Lung (tissue), 12 donors: ENCODE measurements around the gene DOCK10. TPM values are rescaled to one million over a fixed set of nuclear protein-coding genes. Genes with fewer than 3 reads are reported as not detected.

Experiments used
- ATAC-seq: fragments of 200-7000 bp; cut with Tn5 transposase; one replicate; pipeline ENCODE4 v1.9.1; 2020; ENCODE audit warnings: moderate number of reproducible peaks; ENCODE audit not compliant: insufficient read depth, low FRiP score
- DNase-seq, 3 donors: peaks; one replicate each; pipeline ENCODE4 v3.0.0-alpha.2; 2013 to 2017
- H3K27ac ChIP-seq, 2 donors: one replicate each; pipeline ENCODE4 v1.5.1; 2013; ENCODE audit warnings: mild to moderate bottlenecking in 2 of 2, moderate library complexity in 2 of 2, control low read depth in 1 of 2, inconsistent platforms in 1 of 2, low read depth in 1 of 2, low read length in 1 of 2
- H3K27me3 ChIP-seq, 3 donors: one replicate each; pipeline ENCODE4 v1.5.1; 2013; ENCODE audit warnings: low read length in 2 of 3; ENCODE audit not compliant: control insufficient read depth in 3 of 3, insufficient read depth in 3 of 3
- H3K36me3 ChIP-seq, 4 donors: one replicate each; pipeline ENCODE4 v1.5.1; 2013; ENCODE audit warnings: low read length in 4 of 4, mild to moderate bottlenecking in 1 of 4, moderate library complexity in 1 of 4; ENCODE audit not compliant: control insufficient read depth in 4 of 4, insufficient read depth in 4 of 4
- H3K4me1 ChIP-seq, 5 donors: one replicate each; pipeline ENCODE4 v1.5.1; 2013; ENCODE audit warnings: low read length in 5 of 5, mild to moderate bottlenecking in 2 of 5, moderate library complexity in 1 of 5; ENCODE audit not compliant: control insufficient read depth in 5 of 5, insufficient read depth in 5 of 5
- H3K4me3 ChIP-seq: one replicate; pipeline ENCODE4 v1.5.1; 2013; ENCODE audit warnings: mild to moderate bottlenecking, control low read depth, moderate library complexity
- H3K9ac ChIP-seq, 2 donors: one replicate each; pipeline ENCODE4 v1.5.1; 2013; ENCODE audit warnings: low read length in 2 of 2, control low read depth in 1 of 2; ENCODE audit not compliant: insufficient read depth in 1 of 2
- H3K9me3 ChIP-seq, 4 donors: one replicate each; pipeline ENCODE4 v1.5.1; 2013; ENCODE audit warnings: low read length in 3 of 4, mild to moderate bottlenecking in 1 of 4, moderate library complexity in 1 of 4; ENCODE audit not compliant: control insufficient read depth in 4 of 4, insufficient read depth in 3 of 4
- CTCF ChIP-seq: IDR thresholded peaks from 2 replicates; pipeline ENCODE4 v1.5.1; 2012; ENCODE audit warnings: mild to moderate bottlenecking; ENCODE audit errors: control extremely low read depth, extremely low read depth
- WGBS, 2 donors: extraction: QIAGEN DNeasy Blood & Tissue Kit; methylation state at CpG; one replicate each; pipeline ENCODE4 v1.1.7; 2013; 5-methylcytosine and 5-hydroxymethylcytosine counted together
- polyA plus RNA-seq, 2 donors: library from polyadenylated mRNA; stranded (reverse); fragments of 200-250 nt; gene quantifications; one replicate each; pipeline ENCODE4 v1.2.1, GENCODE V29; 2013
- total RNA-seq, 2 donors: library from RNA; depleted of rRNA in 1 of 2; stranded (reverse); fragments of >200 nt in 1 of 2; gene quantifications; one replicate each; pipeline ENCODE4 v1.2.1, GENCODE V29; 2014 to 2021
- donor health status: control.
- donor health status: control.
- donor health status: Bipolar disorder and iron deficiency.
- donor health status: healthy.
- donor health status: DM: yes; HTN: yes; CAD: no.

Gene DOCK10
- total and polyA plus RNA-seq, 4 donors, result 3.1 to 39.8 (median 18.0) TPM

- H3K27me3 ChIP-seq, result no peaks in the 10 kb centered on the region
- H3K27ac ChIP-seq, result no peak overlapping the region
- 35 to 73% methylated on average over 1 of the region's 1 CpG for WGBS, 2 donors
- H3K4me1 ChIP-seq, result peaks cover 0 to 1% (median 0%) of the 10 kb centered on the region in 5 donors
- peaks cover 0 to 48% (median 21%) of the 10 kb centered on the region in 4 donors for H3K36me3 ChIP-seq
- DNase-seq (no peak), ATAC-seq (no peak)
- H3K9ac ChIP-seq, result no peak overlapping the region
- peaks cover 0 to 3% (median 0%) of the 10 kb centered on the region in 4 donors for H3K9me3 ChIP-seq
- no peak for TF ChIP-seq CTCF
- H3K4me3 ChIP-seq, result no peak overlapping the region
Observed at GRCh38 chr2:224871813-224872212, 170.5 kb downstream of the DOCK10 start.

DNA sequence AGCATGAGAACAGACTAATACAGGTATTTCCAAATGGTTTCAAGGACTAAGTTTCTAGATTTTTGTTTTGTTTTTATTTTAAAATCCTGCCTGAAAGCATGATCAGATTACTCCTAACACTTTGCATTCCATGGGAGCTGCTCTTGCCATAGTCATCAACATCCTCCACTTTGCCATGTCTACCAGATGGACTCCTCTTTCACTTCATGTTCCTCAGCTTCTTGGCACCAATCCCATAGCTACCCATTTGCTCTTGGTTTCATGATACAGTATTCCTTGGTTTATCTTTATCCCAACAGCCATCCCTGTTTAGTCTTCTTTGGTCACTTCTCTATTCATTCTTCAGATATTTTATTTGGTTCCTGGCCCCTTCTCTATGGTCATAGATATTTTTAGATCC is 171.9 kb downstream of the DOCK10 start:
- Histone ChIP-seq H3K4me1 (peaks cover 0 to 1% (median 0%) of the 10 kb centered on the region in 5 donors), H3K27me3 (no peaks in the 10 kb centered on the region), H3K36me3 (peaks cover 0 to 48% (median 21%) of the 10 kb centered on the region in 4 donors), H3K27ac (no peak overlapping the region), H3K9me3 (peaks cover 0 to 3% (median 0%) of the 10 kb centered on the region in 4 donors), H3K4me3 (no peak overlapping the region), H3K9ac (no peak overlapping the region)
- ATAC-seq, result no peak
- no peak for DNase-seq
- TF ChIP-seq CTCF, result no peak

GRCh38 chr2:224869601-224870233 is 172.6 kb downstream of the DOCK10 start:
- peaks cover 0 to 3% (median 0%) of the 10 kb centered on the region in 4 donors for H3K9me3 ChIP-seq
- WGBS, 2 donors, result 71 to 85% methylated on average over 3 of the region's 3 CpGs
- ATAC-seq (no peak), DNase-seq (no peak)
- H3K4me1 ChIP-seq, result peaks cover 0 to 1% (median 0%) of the 10 kb centered on the region in 5 donors
- H3K4me3 ChIP-seq, result no peak overlapping the region
- H3K27ac ChIP-seq, result no peak overlapping the region
- TF ChIP-seq CTCF, result no peak
- no peak overlapping the region for H3K9ac ChIP-seq
- peaks cover 0 to 53% (median 20%) of the 10 kb centered on the region in 4 donors for H3K36me3 ChIP-seq
- no peaks in the 10 kb centered on the region for H3K27me3 ChIP-seq

DNA sequence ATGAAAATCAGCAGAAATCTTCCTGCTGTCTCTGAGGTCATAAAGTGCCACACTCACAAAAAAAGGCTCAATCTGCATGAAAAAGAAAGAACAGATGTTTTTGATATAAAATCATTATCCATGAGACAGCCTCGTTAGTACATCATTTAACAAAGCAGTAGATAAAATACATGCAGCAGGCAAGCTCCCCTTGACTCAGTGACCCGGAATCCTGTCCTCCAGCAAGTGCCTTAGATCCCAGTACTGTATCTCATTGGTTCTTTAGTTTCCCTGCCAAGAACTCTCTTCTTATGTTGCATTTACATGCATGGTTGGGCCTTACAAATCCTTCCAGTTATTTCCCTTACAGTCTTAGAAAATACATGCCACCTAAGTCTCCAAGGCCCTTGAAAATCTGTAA is 177.3 kb downstream of the DOCK10 start:
- no peak overlapping the region for H3K9ac ChIP-seq
- no peaks in the 10 kb centered on the region for H3K9me3 ChIP-seq
- TF ChIP-seq CTCF, result no peak
- ATAC-seq (no peak), DNase-seq (no peak)
- H3K36me3 ChIP-seq, result peaks cover 0 to 24% (median 12%) of the 10 kb centered on the region in 4 donors
- 80 to 82% methylated on average over 2 of the region's 2 CpGs for WGBS, 2 donors
- no peak overlapping the region for H3K27ac ChIP-seq
- no peaks in the 10 kb centered on the region for H3K4me1 ChIP-seq
- no peak overlapping the region for H3K4me3 ChIP-seq
- no peaks in the 10 kb centered on the region for H3K27me3 ChIP-seq
